Measurements from ENCODE around the gene CGNL1.

- TF ChIP-seq CTCF (IDR thresholded peaks at IDR 0.05; ENCODE audit: low read length), result no peak
- TF ChIP-seq EZH2 (IDR thresholded peaks at IDR 0.05; ENCODE audit: borderline replicate concordance, low read length), result no peak
Measured at GRCh38 chr15:57592426-57592825, 216.1 kb downstream of the CGNL1 start.
